ENCODE measurements around the gene PCP4. TPM values are rescaled to one million over a fixed set of nuclear protein-coding genes. Genes with fewer than 3 reads are reported as not detected.

PCP4 gene
- 2.5 TPM for total RNA-seq

GRCh38 chr21:39867198-39867650, at the start of gene PCP4:
Gene PCP4, plus strand, starts transcription at chr21:39867438. Its CDS starts 64 bp downstream, at chr21:39867502.

Other genes with a start within 250 kb of the PCP4 start
- gene IGSF5, start 122.3 kb upstream of the PCP4 start, total RNA-seq = 0.94 TPM

Measured in parietal lobe (tissue), 1 donor.